Thoracic aorta (tissue), 2 donors: ENCODE data around the gene PTPRN2. TPM values are rescaled to one million over a fixed set of nuclear protein-coding genes. Genes with fewer than 3 reads are reported as not detected.

Experiments used
- ATAC-seq: fragments of 150-250 bp; one replicate; pipeline ENCODE4 v1.8.0; 2017; ENCODE audit warnings: low read depth; ENCODE audit not compliant: insufficient number of reproducible peaks, low FRiP score
- DNase-seq: peaks from one replicate; pipeline ENCODE4 v3.0.0-alpha.2; 2020; ENCODE audit warnings: low spot score
- H3K27ac ChIP-seq, 2 donors: fragments of 200-600 bp; sonication (generic); 1 replicate in 1 of 2; 2 replicates in 1 of 2; pipeline ENCODE4 v1.5.1; 2016; ENCODE audit warnings: mild to moderate bottlenecking in 2 of 2, moderate library complexity in 2 of 2
- H3K27me3 ChIP-seq: fragments of 200-600 bp; sonication (generic); replicated peaks from 2 replicates; pipeline ENCODE4 v1.6.0; 2016; ENCODE audit warnings: mild to moderate bottlenecking; ENCODE audit not compliant: insufficient read depth
- H3K36me3 ChIP-seq: fragments of 200-600 bp; sonication (generic); one replicate; pipeline ENCODE4 v1.5.1; 2016
- H3K4me1 ChIP-seq, 2 donors: fragments of 200-600 bp; sonication (generic); 1 replicate in 1 of 2; 2 replicates in 1 of 2; pipeline versions ENCODE4 v1.5.1 to v1.6.0; 2016; ENCODE audit warnings: low read depth in 2 of 2, mild to moderate bottlenecking in 1 of 2; ENCODE audit not compliant: control insufficient read depth in 1 of 2
- H3K4me3 ChIP-seq: fragments of 200-600 bp; sonication (generic); 2 replicates; pipeline ENCODE4 v1.5.1; 2016; ENCODE audit warnings: mild to moderate bottlenecking
- H3K9me3 ChIP-seq: fragments of 200-600 bp; sonication (generic); 2 replicates; pipeline ENCODE4 v1.5.1; 2016
- CTCF ChIP-seq: fragments of 200-600 bp; sonication (generic); IDR thresholded peaks from one replicate; pipeline ENCODE4 v1.5.1; 2019; ENCODE audit warnings: antibody characterized with exemption
- total RNA-seq, 2 donors: library from RNA; depleted of rRNA; stranded (reverse); fragments of >200 nt; gene quantifications; one replicate each; pipeline versions ENCODE4 v1.1.0 to v1.2.3, GENCODE V29; 2016

PTPRN2 gene
- total RNA-seq, 2 donors from 2014 or later: 2.2 to 3.1 TPM

GRCh38 chr7:157554393-157555238 is 1033.0 kb downstream of the PTPRN2 start:
- no peaks in the 10 kb centered on the region for H3K27me3 ChIP-seq
- TF ChIP-seq CTCF: no peak
- no peak for DNase-seq
- H3K4me3 ChIP-seq: no peak overlapping the region
- ATAC-seq: no peak
- H3K27ac ChIP-seq: no peak overlapping the region
- H3K36me3 ChIP-seq: no peaks in the 10 kb centered on the region
- no peaks in the 10 kb centered on the region for H3K9me3 ChIP-seq
- H3K4me1 ChIP-seq: no peaks in the 10 kb centered on the region

DNA sequence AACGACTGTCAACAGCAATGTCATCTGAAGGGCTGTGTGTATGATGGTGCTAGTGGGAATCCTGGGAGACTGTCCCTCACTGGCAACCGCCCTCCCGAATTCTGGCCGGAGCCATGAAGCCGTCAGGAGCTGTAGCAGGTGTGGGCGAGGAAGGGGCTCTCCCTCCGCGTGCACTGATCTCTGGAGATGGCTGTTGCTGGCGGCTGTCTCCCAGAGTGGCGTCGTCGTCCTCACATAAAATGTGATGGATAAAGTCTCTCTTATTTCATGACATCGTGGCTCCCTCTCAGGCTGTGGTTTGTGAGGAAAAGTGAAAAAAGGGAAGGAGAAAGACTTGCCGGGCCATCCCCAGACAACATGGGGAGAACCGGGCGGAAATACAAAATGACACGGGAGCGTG is 1034.4 kb downstream of the PTPRN2 start:
- Histone ChIP-seq H3K36me3 (no peaks in the 10 kb centered on the region), H3K9me3 (no peaks in the 10 kb centered on the region), H3K4me3 (no peak overlapping the region), H3K4me1 (no peaks in the 10 kb centered on the region), H3K27me3 (no peaks in the 10 kb centered on the region), H3K27ac (no peak overlapping the region)
- ATAC-seq (no peak), DNase-seq (no peak)
- TF ChIP-seq CTCF: no peak

- no peaks in the 10 kb centered on the region for H3K36me3 ChIP-seq
- TF ChIP-seq CTCF: no peak
- H3K27me3 ChIP-seq: no peaks in the 10 kb centered on the region
- H3K4me1 ChIP-seq: no peaks in the 10 kb centered on the region
- ATAC-seq (no peak), DNase-seq (no peak)
- no peak overlapping the region for H3K4me3 ChIP-seq
- H3K27ac ChIP-seq: no peak overlapping the region
- H3K9me3 ChIP-seq: no peaks in the 10 kb centered on the region
Observed at GRCh38 chr7:157552295-157552993, 1035.2 kb downstream of the PTPRN2 start.

- no peaks in the 10 kb centered on the region for H3K36me3 ChIP-seq
- no peak overlapping the region for H3K27ac ChIP-seq
- no peaks in the 10 kb centered on the region for H3K27me3 ChIP-seq
- DNase-seq (no peak), ATAC-seq (no peak)
- no peaks in the 10 kb centered on the region for H3K9me3 ChIP-seq
- H3K4me1 ChIP-seq: no peaks in the 10 kb centered on the region
- H3K4me3 ChIP-seq: no peak overlapping the region
- TF ChIP-seq CTCF: no peak
Observed at GRCh38 chr7:157551325-157552070, 1036.1 kb downstream of the PTPRN2 start.
